Measurements from ENCODE around the gene AQP12A.

GRCh38 chr2:240702640-240703011 is 11.0 kb downstream of the AQP12A start:
- no peak for TF ChIP-seq CTCF (IDR thresholded peaks at IDR 0.05)
- no peak for TF ChIP-seq POLR2A (IDR thresholded peaks at IDR 0.05)

Data from heart left ventricle (tissue), 13 donors.